Measurements from ENCODE around the gene PDLIM4.

Gene PDLIM4

GRCh38 chr5:132257131-132258101 lies at the start of gene PDLIM4:
TSS of gene PDLIM4 (plus strand) at chr5:132257696. CDS start at chr5:132257735, 39 bp downstream.
- no peak for DNase-seq

- no peak for DNase-seq
Observed at GRCh38 chr5:132207778-132208177, 49.7 kb upstream of the PDLIM4 start.

- DNase-seq: no peak
Observed at GRCh38 chr5:132209131-132209530, 48.4 kb upstream of the PDLIM4 start.

- no peak for DNase-seq
Observed at GRCh38 chr5:132209901-132210545, 47.5 kb upstream of the PDLIM4 start.

- no peak for DNase-seq
Observed at GRCh38 chr5:132210944-132211343, 46.6 kb upstream of the PDLIM4 start.

GRCh38 chr5:132211787-132212186 lies 45.7 kb upstream of the PDLIM4 start:
- DNase-seq: no peak

GRCh38 chr5:132213666-132214065 lies 43.8 kb upstream of the PDLIM4 start:
- DNase-seq: no peak

GRCh38 chr5:132214491-132214890 lies 43.0 kb upstream of the PDLIM4 start:
- DNase-seq: no peak

GRCh38 chr5:132215329-132215728 lies 42.2 kb upstream of the PDLIM4 start:
- DNase-seq: no peak

- no peak for DNase-seq
Observed at GRCh38 chr5:132218321-132218720, 39.2 kb upstream of the PDLIM4 start.

- no peak for DNase-seq
Observed at GRCh38 chr5:132219289-132219970, 38.1 kb upstream of the PDLIM4 start.

- no peak for DNase-seq
Observed at GRCh38 chr5:132219981-132220380, 37.5 kb upstream of the PDLIM4 start.

- no peak for DNase-seq
Observed at GRCh38 chr5:132220491-132220890, 37.0 kb upstream of the PDLIM4 start.

- no peak for DNase-seq
Observed at GRCh38 chr5:132221781-132222648, 35.5 kb upstream of the PDLIM4 start.

GRCh38 chr5:132222649-132223038 lies 34.9 kb upstream of the PDLIM4 start:
- DNase-seq: no peak

- DNase-seq: no peak
Observed at GRCh38 chr5:132223861-132224260, 33.6 kb upstream of the PDLIM4 start.

GRCh38 chr5:132224716-132225115 lies 32.8 kb upstream of the PDLIM4 start:
- DNase-seq: no peak

- DNase-seq: no peak
Observed at GRCh38 chr5:132225165-132226032, 32.1 kb upstream of the PDLIM4 start.

- DNase-seq: no peak
Observed at GRCh38 chr5:132226516-132227234, 30.8 kb upstream of the PDLIM4 start.

GRCh38 chr5:132227235-132227484 lies 30.3 kb upstream of the PDLIM4 start:
- DNase-seq: no peak

Measured in CD4-positive, alpha-beta T cell treated with Interleukin-12 subunit alpha and Interleukin-12 subunit beta, for 1 hour (primary cell).